PC-9 (cell line): ENCODE data around the gene NAXD. TPM values are rescaled to one million over a fixed set of nuclear protein-coding genes. Genes with fewer than 3 reads are reported as not detected.

Experiments used
- BruUV-seq: library from RNA; stranded (reverse); fragments of 400-500 nt; replicated peaks from 2 replicates; lab custom pipeline; 2021; lab: Mats Ljungman, UMichigan
- CTCF ChIA-PET: fragments of 300-600 bp; sonication (Branson Sonifier 250); formaldehyde crosslinking; loops from one replicate; lab custom pipeline; 2022; ENCODE audit warnings: antibody characterized with exemption; lab: Charles Lee
- POLR2A ChIA-PET: fragments of 300-600 bp; sonication (Branson Sonifier 250); formaldehyde crosslinking; loops from one replicate; lab custom pipeline; 2022; ENCODE audit warnings: antibody characterized with exemption; ENCODE audit not compliant: unreplicated experiment; lab: Charles Lee
- DNase-seq, 2 experiments: peaks; one replicate each; pipeline versions ENCODE4 v3.0.0 to v3.0.0-alpha.2; 2015 to 2022; ENCODE audit warnings: mixed read lengths in 1 of 2
- H2AFZ ChIP-seq: fragments of 200-600 bp; sonication (generic); 2 replicates; pipeline ENCODE4 v1.8.1; 2017; ENCODE audit warnings: antibody characterized with exemption
- H3F3A ChIP-seq: fragments of 200-600 bp; sonication (generic); 2 replicates; pipeline ENCODE4 v1.8.1; 2017; ENCODE audit warnings: antibody characterized with exemption, mild to moderate bottlenecking, low read depth; ENCODE audit not compliant: insufficient read depth
- H3K27ac ChIP-seq: fragments of 200-600 bp; sonication (generic); 2 replicates; pipeline ENCODE4 v1.6.1; 2016; ENCODE audit warnings: mixed run types
- H3K27me3 ChIP-seq: fragments of 200-600 bp; sonication (generic); 2 replicates; pipeline ENCODE4 v1.6.1; 2016; ENCODE audit warnings: low read depth, mixed run types; ENCODE audit not compliant: insufficient read depth
- H3K36me3 ChIP-seq: fragments of 200-600 bp; sonication (generic); 2 replicates; pipeline ENCODE4 v1.6.1; 2016; ENCODE audit warnings: low read depth, mixed run types
- H3K4me1 ChIP-seq: fragments of 200-600 bp; sonication (generic); replicated peaks from 2 replicates; pipeline ENCODE4 v1.6.1; 2016; ENCODE audit warnings: mixed run types; ENCODE audit not compliant: insufficient read depth
- H3K4me2 ChIP-seq: fragments of 200-600 bp; sonication (generic); 2 replicates; pipeline ENCODE4 v1.6.1; 2017; ENCODE audit warnings: mixed run types
- H3K4me3 ChIP-seq: fragments of 200-600 bp; sonication (generic); 2 replicates; pipeline ENCODE4 v1.6.1; 2016; ENCODE audit warnings: mixed run types
- H3K79me2 ChIP-seq: fragments of 200-600 bp; sonication (generic); 2 replicates; pipeline ENCODE4 v1.6.1; 2017; ENCODE audit warnings: low read depth, mixed run types
- H3K9me2 ChIP-seq: fragments of 200-600 bp; sonication (generic); 2 replicates; pipeline ENCODE4 v1.8.1; 2017; ENCODE audit warnings: mild to moderate bottlenecking; ENCODE audit not compliant: insufficient read depth
- H3K9me3 ChIP-seq: fragments of 200-600 bp; sonication (generic); 2 replicates; pipeline ENCODE4 v1.8.1; 2016; ENCODE audit warnings: low read depth; ENCODE audit not compliant: insufficient read depth
- H4K20me1 ChIP-seq: fragments of 200-600 bp; sonication (generic); 2 replicates; pipeline ENCODE4 v1.8.1; 2017; ENCODE audit not compliant: insufficient read depth
- CTCF ChIP-seq: fragments of 200-600 bp; sonication (generic); conservative IDR thresholded peaks from 2 replicates; pipeline ENCODE4 v1.6.1; 2017; ENCODE audit warnings: mixed run types, antibody characterized with exemption, mild to moderate bottlenecking, moderate library complexity
- EZH2 ChIP-seq: fragments of 200-600 bp; sonication (generic); IDR thresholded peaks from 2 replicates; pipeline ENCODE4 v1.8.0; 2017; ENCODE audit warnings: antibody characterized with exemption, low read depth
- intact Hi-C: fragments of 100-400 bp; cut with micrococcal nuclease; formaldehyde crosslinking; loops from one replicate; pipeline ENCODE4 v1.10.0; 2022; ENCODE audit not compliant: unreplicated experiment
- total RNA-seq: library from RNA; stranded (reverse); gene quantifications from 2 replicates; pipeline ENCODE4 v1.2.3, GENCODE V29; 2021

NAXD gene
- total RNA-seq, 1 experiment from 2014 or later: 30.2 TPM

GRCh38 chr13:110581506-110582185 is 33.7 kb upstream of the NAXD start:
- Histone ChIP-seq H3F3A (no peaks in the 10 kb centered on the region), H3K79me2 (no peaks in the 10 kb centered on the region), H3K4me2 (no peak overlapping the region), H3K27ac (no peak overlapping the region), H3K27me3 (no peaks in the 10 kb centered on the region), H3K4me1 (0 out of 2 replicates have a peak, but pooled peaks cover 3% of the 10 kb centered on the region), H3K9me2 (no peaks in the 10 kb centered on the region), H2AFZ (no peak overlapping the region), H4K20me1 (no peaks in the 10 kb centered on the region), H3K9me3 (no peaks in the 10 kb centered on the region), H3K36me3 (no peaks in the 10 kb centered on the region), H3K4me3 (no peak overlapping the region)
- POLR2A ChIA-PET: no interaction called here
- BruUV-seq: no TSS peak
- intact Hi-C loops: no loop called here
- DNase-seq: no peak
- TF ChIP-seq EZH2 (no peak), CTCF (no peak)
- CTCF ChIA-PET: no interaction called here

- H3K27ac ChIP-seq: no peak overlapping the region
- intact Hi-C loops: no loop called here
- no peaks in the 10 kb centered on the region for H3K9me2 ChIP-seq
- H3K4me1 ChIP-seq: 0 out of 2 replicates have a peak, but pooled peaks cover 3% of the 10 kb centered on the region
- no peaks in the 10 kb centered on the region for H3K79me2 ChIP-seq
- no peaks in the 10 kb centered on the region for H3K27me3 ChIP-seq
- CTCF ChIA-PET: no interaction called here
- TF ChIP-seq CTCF (no peak), EZH2 (no peak)
- POLR2A ChIA-PET: no interaction called here
- H3F3A ChIP-seq: no peaks in the 10 kb centered on the region
- H3K9me3 ChIP-seq: no peaks in the 10 kb centered on the region
- no peak overlapping the region for H3K4me2 ChIP-seq
- no peak for DNase-seq
- no peaks in the 10 kb centered on the region for H3K36me3 ChIP-seq
- no peaks in the 10 kb centered on the region for H4K20me1 ChIP-seq
- H2AFZ ChIP-seq: no peak overlapping the region
- no peak overlapping the region for H3K4me3 ChIP-seq
- BruUV-seq: no TSS peak
These were observed 32.9 kb upstream of the NAXD start for GRCh38 chr13:110582421-110582954.

GRCh38 chr13:110583178-110583865 is 32.0 kb upstream of the NAXD start:
- Histone ChIP-seq H4K20me1 (no peaks in the 10 kb centered on the region), H3K36me3 (no peaks in the 10 kb centered on the region), H3K27me3 (no peaks in the 10 kb centered on the region), H3K4me1 (0 out of 2 replicates have a peak, but pooled peaks cover 3% of the 10 kb centered on the region), H3K4me2 (no peak overlapping the region), H3K9me3 (no peaks in the 10 kb centered on the region), H3K4me3 (no peak overlapping the region), H3K79me2 (no peaks in the 10 kb centered on the region), H3K9me2 (no peaks in the 10 kb centered on the region), H2AFZ (no peak overlapping the region), H3K27ac (no peak overlapping the region), H3F3A (no peaks in the 10 kb centered on the region)
- TF ChIP-seq CTCF: no peak
- TF ChIP-seq EZH2: no peak
- DNase-seq: no peak
- ChIA-PET POLR2A (no interaction called here), CTCF (interaction anchor here (0.7 kb wide), 1 partner anchor 37 kb away, joined by 6 read pairs; no protein-coding TSS in a partner anchor)
- no TSS peak for BruUV-seq
- intact Hi-C loops: no loop called here
